HG02623 (cell line): ENCODE data around the gene CKS1B.

Experiments used
- ATAC-seq: cut with Tn5 transposase; IDR thresholded peaks from one replicate; pipeline ENCODE4 v1.9.1; 2021; ENCODE audit warnings: moderate library complexity; ENCODE audit not compliant: unreplicated experiment

The CKS1B gene

DNA sequence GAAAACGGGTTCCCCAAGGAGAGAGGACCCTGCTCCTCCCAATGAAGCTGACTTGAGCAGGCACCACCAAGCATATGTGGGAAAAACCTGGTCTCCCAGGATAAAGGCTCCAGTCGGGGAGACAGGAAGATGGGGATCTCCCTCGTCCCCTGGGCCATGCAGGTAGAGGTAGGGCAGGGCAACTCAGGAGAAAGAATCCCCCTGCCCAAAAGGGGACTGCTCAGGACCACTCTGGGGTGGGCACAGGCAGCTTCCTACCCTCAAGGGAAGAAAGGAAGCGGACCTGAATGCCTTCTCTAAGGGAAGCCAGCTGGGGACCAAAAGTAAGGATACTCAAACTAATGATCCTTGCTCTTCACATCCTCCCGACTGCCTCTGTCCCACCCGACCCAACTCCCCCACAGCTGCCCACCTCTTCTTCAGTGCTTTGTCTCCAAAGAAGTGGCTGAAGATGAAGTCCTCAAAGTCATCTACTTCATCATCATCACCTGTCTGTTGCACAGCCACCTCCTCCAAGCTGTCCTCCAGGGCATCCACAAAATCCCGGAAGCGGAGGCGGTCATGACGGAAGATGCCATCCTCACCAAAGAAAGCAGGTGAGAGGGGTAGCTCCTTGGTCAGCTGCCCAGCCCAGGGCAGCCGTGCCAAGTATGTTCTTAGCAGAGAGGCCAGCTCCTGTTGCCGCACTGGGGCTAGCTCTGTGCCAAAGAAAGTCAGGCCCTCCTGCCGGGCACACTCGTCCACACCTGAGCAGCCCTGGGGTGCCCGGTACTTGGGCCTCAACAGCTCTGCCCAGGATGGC is 29.1 kb upstream of the CKS1B start:
- no peak for ATAC-seq

DNA sequence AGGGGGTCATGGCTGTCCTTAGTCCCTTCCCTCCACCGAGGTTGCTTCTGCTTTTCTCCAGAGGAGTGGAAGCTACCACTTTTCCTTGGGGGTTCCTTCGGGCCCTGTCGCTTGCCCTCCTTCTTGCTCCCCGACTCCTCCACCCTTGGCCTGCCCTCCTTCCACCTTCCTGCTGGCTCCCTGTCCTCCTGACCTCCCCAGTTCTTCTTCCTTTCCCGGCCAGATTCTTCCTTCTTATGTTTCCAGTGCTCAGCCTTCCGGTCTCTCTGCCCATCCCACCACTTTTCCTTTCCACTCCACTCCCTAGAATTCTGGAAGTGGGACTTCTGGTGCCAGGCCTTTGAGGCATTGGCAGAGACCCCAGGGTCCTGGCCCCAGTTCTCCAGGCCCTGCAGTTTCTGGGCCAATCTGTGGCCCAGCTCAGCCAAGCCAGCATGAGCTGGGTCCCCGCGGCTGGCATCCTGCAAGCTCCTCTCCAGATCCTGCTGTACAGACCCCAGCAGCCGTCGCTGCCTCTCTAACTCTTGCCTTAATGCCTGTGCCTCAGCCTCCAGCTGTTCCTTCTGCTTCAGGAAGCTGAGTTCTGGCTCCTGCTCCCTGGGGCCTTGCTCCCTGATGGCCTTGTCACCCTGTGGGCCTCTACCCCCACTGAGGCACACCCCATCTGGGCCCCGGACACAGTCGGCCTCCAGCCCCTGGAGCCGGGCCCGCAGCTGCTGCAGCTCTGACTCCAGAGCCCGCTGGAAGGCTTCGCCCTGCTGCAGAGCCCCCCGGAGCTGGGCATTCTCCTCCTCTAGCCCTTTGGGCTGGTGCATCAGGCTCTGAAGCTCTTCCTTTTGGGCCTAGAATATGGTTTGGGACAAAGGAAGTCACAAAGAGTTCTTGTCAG is 28.3 kb upstream of the CKS1B start:
- no peak for ATAC-seq

DNA sequence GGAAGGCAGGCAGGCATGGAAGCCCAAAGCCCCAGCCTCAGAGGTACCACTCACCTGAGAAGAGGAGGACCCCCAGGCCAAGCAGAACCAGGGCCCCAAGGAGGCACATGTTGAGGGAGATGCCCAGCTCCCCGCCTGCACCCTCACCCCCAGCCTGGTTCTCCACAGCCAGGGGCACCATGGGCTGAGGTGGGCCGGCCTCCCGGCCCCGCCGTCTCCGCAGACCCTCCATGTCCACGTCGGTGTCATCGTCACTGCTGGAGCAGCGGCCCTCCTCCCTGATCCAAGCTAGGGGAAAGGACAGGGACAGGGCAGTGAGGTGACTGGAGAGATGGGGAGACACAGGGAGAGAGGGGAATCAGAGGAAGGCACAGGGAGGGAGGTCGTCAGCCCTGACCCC is 26.4 kb upstream of the CKS1B start:
- no peak for ATAC-seq

DNA sequence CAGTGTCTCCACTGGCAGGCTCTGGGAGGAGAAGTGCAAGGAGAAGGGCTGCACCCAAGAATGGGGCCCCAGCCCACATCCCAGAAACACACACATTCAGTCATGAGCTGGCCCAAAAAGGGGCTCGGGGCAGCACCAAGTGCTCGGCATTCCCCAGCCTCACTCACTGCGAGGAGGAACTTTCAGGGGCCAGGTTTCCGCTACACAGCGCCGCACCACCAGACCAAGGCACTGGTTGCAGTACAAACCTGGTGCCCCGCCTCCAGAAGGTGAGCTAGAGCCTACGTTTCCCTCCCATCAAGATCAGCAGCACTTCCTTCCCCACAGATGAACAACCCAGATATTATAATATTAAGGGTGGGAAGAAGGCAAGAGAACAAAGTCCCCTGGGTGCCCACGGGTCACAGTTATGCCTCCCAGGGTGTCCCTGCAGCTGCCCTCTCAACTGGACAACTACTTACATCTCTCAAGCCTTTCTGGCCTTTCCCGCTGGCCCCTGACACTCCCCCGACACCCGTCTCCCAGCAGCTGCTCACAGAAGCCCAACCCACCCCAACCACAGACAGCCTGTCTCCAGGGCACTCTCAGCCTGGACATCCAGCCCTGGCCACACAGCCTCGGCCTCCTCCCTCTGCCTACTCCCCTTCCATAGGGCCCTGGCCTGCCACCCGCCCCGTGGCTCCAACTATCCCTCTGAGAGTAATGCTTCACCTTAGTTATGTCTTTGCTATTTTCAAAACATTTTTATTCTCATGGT is 22.4 kb upstream of the CKS1B start:
- no peak for ATAC-seq

DNA sequence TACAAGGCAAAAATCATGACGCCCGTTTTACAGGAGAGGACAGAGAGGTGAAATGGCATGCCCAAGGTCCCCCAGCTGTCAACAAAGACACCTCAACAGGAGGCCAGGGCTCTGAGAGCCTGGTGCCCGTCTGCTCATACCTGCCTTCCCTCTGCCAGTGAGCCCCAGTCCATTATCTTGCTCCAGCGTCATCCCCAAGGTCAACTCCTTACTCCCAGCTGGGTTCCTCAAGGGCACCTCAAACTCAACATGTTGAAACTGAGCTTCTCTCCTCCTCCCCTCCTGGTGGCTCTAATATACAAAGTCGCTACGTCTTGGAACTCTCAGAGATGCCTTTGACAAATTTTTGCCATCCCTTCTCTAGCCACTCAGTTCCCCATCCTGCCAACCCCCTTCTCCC is 21.8 kb upstream of the CKS1B start:
- ATAC-seq: no peak

DNA sequence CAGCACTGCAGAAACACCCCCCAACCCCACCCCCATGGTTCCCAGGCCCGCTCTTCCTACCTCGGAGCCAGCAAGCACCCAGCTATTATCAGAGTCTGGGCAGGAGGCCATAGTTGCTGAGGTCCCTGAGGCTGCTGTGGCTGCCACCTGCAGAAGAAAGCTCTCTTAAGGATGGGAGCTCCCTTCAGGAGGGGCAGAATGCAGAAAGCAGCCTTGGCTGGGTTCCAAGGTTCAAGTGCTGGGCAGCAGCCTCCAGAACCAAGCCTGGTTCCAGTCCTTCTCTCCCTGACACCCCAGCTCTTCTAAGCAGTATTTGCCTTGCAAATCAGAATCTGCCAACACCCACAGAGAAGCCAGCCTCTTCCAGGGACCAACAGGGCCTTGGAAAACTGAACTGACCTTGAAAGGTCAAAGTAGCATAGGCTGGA is 20.9 kb upstream of the CKS1B start:
- no peak for ATAC-seq

DNA sequence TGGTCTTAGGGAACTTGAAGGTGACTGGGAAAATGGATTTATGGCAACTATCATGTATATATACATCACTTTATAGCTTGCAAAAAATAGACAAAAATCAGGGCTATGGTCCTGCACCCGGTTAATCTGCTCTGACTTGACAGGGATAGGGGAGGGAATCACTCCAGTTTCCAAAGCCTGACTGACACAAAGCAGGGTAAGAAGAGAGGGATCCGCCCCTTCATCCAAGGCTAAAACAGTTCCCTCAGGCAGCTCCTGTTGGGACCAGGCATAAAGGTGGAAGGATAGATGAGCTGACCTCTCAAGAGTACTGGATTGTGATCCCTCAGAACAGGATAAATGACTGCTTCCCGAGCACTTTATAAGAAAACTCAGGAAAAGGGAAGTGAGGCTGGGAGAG is 19.9 kb upstream of the CKS1B start:
- ATAC-seq: no peak

DNA sequence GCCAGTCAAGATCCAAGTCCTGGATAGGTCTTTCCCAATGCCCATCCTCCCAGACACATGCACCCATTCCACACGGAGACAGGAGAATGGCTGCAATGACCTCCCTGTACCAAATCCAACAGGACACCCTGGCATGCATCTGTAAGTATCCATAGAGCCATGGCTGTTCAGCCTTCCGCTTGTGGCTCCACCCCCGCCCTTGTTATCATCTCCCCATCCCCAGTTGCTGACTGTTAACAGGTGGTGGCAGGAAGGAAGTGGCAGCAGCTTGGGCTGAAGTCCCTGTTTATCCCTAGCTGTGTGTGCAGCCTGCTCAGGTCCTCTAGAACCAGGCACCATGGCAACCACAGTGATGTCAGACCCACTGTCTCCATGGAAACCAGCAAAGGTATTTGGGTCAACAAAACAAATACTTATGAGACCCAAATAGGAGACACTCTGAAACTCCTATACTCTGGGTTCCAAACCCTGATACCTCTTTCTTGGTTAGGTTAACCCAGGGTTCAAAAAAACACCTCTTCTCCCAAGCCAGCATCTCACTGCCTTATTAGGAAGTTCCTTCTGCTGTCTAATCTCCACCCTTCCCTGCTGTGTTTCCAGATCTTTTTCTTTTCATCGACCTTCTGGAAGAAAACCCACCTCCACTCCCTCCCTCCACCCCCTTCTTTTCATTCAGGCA is 19.3 kb upstream of the CKS1B start:
- peak; percentile 42 for ATAC-seq

DNA sequence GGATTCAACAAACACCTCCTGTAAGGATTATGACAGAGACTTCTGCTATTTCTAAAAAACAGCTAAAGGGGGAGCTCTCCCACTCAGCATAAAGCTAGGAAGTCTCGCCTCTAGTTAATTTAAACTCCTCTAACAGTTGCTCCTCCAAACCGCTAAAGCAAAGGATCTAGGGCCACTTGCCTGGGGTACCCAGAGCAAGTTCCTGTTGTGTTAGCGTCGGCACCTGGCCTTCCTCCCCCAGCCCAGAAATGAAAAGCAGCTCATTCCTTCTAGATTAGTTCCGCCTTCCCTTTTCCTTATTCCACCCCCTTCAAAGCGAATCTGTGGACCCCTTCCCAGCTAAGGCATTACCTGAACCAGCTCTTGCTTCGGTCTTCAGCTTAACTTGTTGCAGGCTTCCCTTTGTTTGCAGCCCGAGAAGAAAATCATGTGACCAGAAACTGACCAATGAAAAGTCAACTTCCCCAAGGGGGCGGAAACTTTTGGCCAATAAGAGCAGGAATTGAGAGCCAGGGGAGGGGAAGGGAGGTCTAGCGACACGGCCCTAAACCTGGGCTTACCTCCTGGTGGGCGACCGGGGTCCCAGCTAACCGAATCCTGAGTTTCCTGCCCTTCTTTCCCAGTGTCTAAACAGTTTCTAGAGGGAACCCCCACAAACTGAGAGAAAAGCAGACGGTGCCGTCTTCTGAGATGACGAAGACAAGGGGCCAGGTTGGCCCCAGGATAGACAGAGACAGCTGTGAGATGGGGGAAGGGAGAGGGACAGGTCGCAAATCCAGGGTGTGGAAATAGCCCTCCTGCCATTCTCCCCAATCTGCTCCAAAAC is 18.6 kb upstream of the CKS1B start, which contains the start of gene PBXIP1:
Gene PBXIP1 (minus strand): TSS at position 382 of the 826 bp plus-strand sequence. CDS start 2,378 bp downstream, outside the sequence.
- peak; percentile 71 for ATAC-seq

DNA sequence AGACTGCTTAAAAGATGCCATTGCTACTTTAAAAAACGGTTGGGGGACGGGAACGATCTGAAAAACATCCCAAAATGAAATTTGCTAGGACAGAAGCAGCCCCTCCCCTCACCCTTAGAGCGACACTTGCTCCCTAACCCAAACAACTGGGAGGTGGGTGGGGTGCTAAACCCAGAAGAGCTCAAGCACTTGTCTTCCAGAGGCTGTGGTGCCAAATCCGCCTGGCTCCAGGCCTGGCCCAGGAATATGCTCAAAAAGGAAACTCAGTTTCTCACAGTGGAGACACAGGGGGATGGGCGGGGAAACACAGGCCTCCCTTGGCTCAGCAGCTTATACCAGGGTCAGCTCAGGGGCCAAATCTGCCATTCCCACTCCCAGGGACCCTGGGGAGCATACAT is 17.9 kb upstream of the CKS1B start:
- no peak for ATAC-seq

DNA sequence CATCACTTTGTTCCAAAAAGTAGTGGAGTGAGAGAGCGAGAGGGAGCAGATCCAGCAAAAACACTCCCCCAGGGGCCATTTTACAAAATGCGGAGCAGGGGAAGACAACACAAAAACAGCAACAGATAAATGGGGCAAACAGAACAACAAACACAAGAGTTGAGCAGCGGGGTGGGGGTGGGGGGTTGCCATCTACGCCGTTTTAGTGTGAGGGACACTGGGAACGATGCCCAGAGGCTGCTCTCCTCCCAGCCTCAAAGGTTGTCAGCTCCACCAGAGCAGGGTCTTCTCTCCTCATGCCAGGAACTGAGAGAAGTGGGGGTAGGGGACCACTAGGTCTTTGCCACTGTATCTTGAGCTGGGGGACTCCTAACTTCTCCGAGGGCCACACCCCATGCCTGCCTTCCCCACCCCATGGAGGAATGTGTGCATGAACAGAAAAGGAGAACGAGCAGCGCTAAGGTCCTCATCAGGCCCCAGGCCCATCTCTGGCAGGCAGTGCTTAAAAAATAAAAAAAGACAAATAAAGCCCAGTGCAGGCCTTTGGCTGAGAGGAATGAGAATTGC is 17.3 kb upstream of the CKS1B start:
- no peak for ATAC-seq

DNA sequence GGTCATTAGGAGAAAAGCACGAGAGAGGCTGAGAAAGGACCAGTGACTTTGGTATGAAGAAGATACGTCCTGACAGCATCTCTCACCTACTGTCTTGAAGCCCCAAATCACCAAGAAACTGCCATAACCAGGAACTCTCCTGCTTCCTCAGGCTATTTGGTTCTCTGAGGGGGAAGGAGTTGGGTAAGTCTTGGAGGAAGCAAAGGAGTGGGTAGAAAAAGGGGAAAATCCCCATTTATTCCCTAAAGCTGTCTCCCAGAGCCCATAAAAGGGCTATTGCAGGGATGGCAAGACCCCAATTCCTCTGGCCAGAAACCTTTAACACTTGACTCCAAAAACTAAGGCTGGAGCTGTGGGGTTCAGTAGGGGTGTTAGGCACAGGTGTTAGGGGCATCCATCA is 16.4 kb upstream of the CKS1B start:
- no peak for ATAC-seq

DNA sequence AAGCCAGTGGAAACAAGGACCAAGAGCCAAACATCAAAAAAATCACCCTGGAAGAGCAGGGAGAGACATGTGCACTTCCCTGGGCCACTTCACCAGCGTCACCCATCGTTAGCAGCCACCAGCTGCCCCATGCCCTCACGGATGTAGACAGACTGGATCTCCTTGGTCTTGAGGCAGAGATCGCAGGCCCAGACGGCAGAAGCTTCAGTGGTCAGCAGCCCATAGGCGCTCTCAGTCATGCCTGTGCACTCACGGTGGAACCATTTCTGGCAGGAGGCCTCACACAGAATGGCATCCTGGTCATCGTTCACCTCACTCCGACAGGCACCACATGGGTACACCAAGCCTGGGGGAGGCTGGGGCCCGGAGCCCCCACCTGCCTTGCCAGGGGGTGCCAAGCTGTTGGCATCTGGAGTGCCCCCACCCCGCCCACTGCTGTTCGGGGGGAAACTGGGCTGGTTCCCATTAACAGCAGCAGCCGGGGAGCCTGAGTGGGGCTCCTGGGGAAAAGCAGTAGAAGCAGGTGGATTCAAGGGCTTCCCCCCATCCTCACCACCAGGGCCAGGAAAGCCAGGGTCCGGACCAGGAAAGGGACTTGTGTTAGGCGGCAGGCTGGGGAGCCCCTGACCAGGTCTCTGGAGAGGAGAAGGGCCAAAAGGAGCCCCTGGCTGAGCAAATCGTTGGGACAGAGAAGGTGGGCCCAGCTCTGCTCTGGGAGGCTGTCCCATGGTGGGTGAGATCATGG is 15.6 kb upstream of the CKS1B start:
- ATAC-seq: no peak

DNA sequence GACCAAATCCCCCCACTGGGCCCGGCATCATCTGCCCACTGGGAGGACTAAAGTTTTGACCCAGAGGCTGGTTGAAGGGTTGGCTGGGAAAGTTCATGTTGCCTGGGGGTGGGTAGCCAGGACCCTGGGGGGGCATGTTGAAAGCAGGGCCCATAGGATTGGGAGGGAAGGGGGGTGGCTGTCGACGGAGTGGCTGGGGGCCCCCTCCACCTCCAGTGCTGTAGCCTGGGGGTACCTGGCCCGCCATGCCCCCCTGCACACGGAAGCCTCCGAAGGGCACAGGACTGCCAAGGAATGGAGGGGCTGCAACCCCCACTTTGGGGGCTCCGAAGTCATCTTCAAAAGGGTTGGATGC is 15.1 kb upstream of the CKS1B start:
- ATAC-seq: no peak

DNA sequence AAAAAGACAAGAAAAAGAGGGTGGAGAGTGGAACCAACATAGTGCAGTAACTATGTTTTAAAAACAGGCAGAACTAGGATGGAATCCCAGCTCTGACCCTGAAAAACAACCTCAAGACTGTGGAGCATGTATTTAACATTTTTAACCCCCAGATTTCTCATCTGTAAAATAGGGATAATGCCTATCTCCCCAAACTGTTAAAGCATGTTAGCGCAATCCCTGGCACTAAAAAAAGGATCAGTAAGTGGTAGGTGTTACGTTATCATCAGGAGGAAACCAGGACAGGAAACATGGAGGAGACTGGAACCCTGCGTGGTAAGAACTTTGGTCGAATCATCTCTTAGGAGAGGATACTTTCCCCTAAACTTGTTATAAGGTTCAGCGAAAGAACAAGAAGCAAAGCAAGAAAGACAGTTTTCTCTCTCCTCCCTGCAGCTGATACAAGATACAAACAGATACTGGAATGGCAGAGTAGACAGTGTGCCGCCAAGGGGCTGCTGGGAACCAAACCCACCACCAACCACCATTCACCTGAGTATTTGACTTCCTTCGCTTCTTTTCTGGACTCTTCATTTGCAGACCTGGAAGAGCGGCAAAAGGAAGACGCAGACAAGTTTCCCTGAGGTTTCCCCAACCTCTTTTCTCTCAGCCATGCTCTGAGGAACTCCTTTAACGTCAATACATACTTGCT is 13.9 kb upstream of the CKS1B start:
- ATAC-seq: no peak

DNA sequence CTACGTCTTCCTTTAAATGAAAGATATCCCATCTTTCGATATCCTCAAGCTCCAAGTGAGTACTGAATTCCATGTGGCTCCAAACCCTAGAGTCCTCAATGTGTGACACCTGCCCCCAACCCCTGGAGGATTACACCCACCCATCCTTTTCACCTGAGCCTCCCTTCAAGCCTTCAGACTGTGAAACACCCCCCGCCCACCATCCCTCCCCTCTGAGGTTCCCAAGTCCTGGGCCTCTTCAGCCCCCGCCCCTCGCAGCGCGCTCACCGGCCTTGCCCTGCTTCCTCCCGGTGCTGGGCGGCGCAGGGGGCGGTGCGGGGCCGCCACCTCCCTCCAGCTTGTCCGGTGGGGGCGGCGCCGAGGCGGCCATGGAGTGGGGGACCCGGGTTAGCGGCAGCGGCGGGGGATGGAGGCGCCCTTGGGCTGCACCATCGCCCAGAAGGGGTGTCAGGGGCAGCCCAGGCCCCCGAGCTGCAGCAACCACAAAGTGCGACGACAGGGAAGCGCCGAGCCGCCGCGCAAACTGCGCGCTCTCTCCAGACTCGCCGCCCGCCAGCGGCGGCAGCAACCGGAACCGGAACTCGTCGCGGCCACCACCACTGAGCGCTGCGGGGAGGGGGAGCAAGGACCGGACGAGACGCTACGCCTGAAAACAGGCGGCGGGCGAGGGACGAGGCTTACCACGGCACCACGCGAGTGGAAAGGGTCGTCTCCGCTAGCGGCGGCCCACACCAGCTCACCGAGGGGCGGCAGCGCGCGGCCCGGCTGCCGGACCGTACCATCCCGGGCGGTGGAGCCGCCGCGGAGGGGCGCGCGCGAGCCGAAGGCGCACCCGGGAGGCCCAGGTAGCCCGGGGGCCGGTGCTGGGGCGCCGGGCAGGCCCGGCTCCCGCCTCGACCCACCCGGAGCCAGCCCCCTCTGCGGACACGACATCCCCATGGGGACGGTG is 13.0 kb upstream of the CKS1B start, which contains the start of gene PYGO2:
Gene PYGO2 (minus strand): TSS at position 576 of the 949 bp plus-strand sequence. CDS start 206 bp downstream, at position 370.
- ATAC-seq: peak; percentile 71

DNA sequence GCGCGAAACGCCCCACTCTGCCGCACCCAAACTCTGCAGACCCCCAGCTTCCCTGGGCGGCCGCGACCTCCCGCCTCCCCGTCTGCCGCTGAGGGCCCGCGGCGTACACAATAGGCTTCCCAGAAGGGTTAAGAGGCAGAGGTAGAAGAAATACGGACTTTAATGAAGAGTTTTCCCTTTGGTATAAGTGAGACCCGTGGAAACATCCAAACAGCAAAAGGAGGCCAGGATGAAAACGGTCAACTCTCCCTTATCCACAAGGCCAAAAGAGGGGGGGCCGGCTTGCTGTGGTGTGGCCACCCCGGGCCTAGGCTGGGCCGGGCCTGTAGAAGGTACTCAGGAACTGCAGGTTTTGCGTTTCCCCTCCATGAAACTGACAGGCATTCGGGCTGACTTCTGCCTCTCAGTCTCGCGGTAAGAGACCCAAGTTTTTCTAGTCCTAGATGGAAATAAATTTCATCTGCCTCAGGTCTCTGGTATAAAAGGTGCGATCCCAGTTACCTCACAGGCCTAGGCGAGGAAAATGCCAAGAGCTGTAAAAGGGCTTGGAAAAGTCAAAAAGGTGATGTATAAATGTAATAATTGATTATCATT is 12.2 kb upstream of the CKS1B start:
- peak; percentile 6 for ATAC-seq
